ENCODE data around the gene ELAVL4. TPM values are rescaled to one million over a fixed set of nuclear protein-coding genes. Genes with fewer than 3 reads are reported as not detected.

The ELAVL4 gene
- total RNA-seq, 1 experiment from 2014 or later = 0.50 TPM

- TF ChIP-seq ZNF281 (CRISPR knock-in tag; IDR thresholded peaks at IDR 0.05) (no peak), ETV6 (CRISPR knock-in tag; IDR thresholded peaks at IDR 0.05) (no peak), RORB (CRISPR knock-in tag; IDR thresholded peaks at IDR 0.05) (no peak), E2F5 (CRISPR knock-in tag; IDR thresholded peaks at IDR 0.05) (no peak), SMAD4 (CRISPR knock-in tag; IDR thresholded peaks at IDR 0.05) (no peak), GTF2I (CRISPR knock-in tag; conservative IDR thresholded peaks at IDR 0.05) (no peak)
Measured at GRCh38 chr1:50180367-50180766, 71.6 kb downstream of the ELAVL4 start (continued).

- CTCF ChIA-PET = interaction anchor here (1.3 to 1.6 kb wide), 2 partner anchors 90 to 151 kb away, joined by 3 to 4 read pairs; no protein-coding TSS in a partner anchor
- H3K36me3 Mint-ChIP-seq = no peaks in the 10 kb centered on the region
- H3K27ac Mint-ChIP-seq = no peak overlapping the region
- H3K4me3 Mint-ChIP-seq = no peak overlapping the region
- peaks cover 4% of the 10 kb centered on the region; the same call in 1 of the 2 replicates for H3K27me3 Mint-ChIP-seq (ENCODE audit: low read depth)
- peaks cover 21% of the 10 kb centered on the region for H3K4me1 Mint-ChIP-seq
- ATAC-seq (no peak), DNase-seq (ENCODE audit: low spot score) (no peak)
- no peaks in the 10 kb centered on the region for H3K9me3 Mint-ChIP-seq
- POLR2A ChIA-PET = no interaction called here
- TF ChIP-seq CBFB (CRISPR knock-in tag; IDR thresholded peaks at IDR 0.05; ENCODE audit: low read depth) (no peak), ZNF532 (CRISPR knock-in tag; IDR thresholded peaks at IDR 0.05; ENCODE audit: borderline replicate concordance) (no peak), ATF2 (CRISPR knock-in tag; IDR thresholded peaks at IDR 0.05; ENCODE audit: borderline replicate concordance, low read depth) (no peak), TEAD1 (CRISPR knock-in tag; IDR thresholded peaks at IDR 0.05) (no peak), ZNF317 (CRISPR knock-in tag; IDR thresholded peaks at IDR 0.05; ENCODE audit: borderline replicate concordance, low read depth) (no peak), GTF2I (CRISPR knock-in tag; conservative IDR thresholded peaks at IDR 0.05) (no peak), TP53 (CRISPR knock-in tag; IDR thresholded peaks at IDR 0.05) (no peak), MLX (CRISPR knock-in tag; IDR thresholded peaks at IDR 0.05) (no peak), ZMAT4 (CRISPR knock-in tag; IDR thresholded peaks at IDR 0.05) (no peak), MXD4 (CRISPR knock-in tag; IDR thresholded peaks at IDR 0.05; ENCODE audit: borderline replicate concordance) (no peak)
- TF ChIP-seq, protein P1, sequence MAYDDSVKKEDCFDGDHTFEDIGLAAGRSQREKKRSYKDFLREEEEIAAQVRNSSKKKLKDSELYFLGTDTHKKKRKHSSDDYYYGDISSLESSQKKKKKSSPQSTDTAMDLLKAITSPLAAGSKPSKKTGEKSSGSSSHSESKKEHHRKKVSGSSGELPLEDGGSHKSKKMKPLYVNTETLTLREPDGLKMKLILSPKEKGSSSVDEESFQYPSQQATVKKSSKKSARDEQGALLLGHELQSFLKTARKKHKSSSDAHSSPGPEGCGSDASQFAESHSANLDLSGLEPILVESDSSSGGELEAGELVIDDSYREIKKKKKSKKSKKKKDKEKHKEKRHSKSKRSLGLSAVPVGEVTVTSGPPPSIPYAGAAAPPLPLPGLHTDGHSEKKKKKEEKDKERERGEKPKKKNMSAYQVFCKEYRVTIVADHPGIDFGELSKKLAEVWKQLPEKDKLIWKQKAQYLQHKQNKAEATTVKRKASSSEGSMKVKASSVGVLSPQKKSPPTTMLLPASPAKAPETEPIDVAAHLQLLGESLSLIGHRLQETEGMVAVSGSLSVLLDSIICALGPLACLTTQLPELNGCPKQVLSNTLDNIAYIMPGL (CRISPR knock-in tag; IDR thresholded peaks at IDR 0.05) = no peak
- TF ChIP-seq, protein P2, sequence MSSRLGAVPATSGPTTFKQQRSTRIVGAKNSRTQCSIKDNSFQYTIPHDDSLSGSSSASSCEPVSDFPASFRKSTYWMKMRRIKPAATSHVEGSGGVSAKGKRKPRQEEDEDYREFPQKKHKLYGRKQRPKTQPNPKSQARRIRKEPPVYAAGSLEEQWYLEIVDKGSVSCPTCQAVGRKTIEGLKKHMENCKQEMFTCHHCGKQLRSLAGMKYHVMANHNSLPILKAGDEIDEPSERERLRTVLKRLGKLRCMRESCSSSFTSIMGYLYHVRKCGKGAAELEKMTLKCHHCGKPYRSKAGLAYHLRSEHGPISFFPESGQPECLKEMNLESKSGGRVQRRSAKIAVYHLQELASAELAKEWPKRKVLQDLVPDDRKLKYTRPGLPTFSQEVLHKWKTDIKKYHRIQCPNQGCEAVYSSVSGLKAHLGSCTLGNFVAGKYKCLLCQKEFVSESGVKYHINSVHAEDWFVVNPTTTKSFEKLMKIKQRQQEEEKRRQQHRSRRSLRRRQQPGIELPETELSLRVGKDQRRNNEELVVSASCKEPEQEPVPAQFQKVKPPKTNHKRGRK (CRISPR knock-in tag; IDR thresholded peaks at IDR 0.05; ENCODE audit: borderline replicate concordance) = no peak
- TF ChIP-seq, protein P3, sequence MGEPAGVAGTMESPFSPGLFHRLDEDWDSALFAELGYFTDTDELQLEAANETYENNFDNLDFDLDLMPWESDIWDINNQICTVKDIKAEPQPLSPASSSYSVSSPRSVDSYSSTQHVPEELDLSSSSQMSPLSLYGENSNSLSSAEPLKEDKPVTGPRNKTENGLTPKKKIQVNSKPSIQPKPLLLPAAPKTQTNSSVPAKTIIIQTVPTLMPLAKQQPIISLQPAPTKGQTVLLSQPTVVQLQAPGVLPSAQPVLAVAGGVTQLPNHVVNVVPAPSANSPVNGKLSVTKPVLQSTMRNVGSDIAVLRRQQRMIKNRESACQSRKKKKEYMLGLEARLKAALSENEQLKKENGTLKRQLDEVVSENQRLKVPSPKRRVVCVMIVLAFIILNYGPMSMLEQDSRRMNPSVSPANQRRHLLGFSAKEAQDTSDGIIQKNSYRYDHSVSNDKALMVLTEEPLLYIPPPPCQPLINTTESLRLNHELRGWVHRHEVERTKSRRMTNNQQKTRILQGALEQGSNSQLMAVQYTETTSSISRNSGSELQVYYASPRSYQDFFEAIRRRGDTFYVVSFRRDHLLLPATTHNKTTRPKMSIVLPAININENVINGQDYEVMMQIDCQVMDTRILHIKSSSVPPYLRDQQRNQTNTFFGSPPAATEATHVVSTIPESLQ (CRISPR knock-in tag; IDR thresholded peaks at IDR 0.05) = no peak
Measured at GRCh38 chr1:50181027-50181663, 72.4 kb downstream of the ELAVL4 start.
